Measurements from ENCODE around the gene PRKCG.

PRKCG gene

GRCh38 chr19:53872762-53873161, 9.2 kb upstream of the PRKCG start:
- no peak for DNase-seq (ENCODE audit: low read depth)

GRCh38 chr19:53873773-53874605, 8.0 kb upstream of the PRKCG start:
- DNase-seq (ENCODE audit: low read depth) = no peak

GRCh38 chr19:53874606-53874990, 7.4 kb upstream of the PRKCG start:
- no peak for DNase-seq (ENCODE audit: low read depth)

GRCh38 chr19:53875602-53876325, 6.2 kb upstream of the PRKCG start:
- DNase-seq (ENCODE audit: low read depth) = no peak

GRCh38 chr19:53876651-53877224, 5.3 kb upstream of the PRKCG start:
- no peak for DNase-seq (ENCODE audit: low read depth)

- DNase-seq (ENCODE audit: low read depth) = no peak
These were observed 4.6 kb upstream of the PRKCG start for GRCh38 chr19:53877361-53877766.

- DNase-seq (ENCODE audit: low read depth) = no peak
These were observed 3.2 kb upstream of the PRKCG start for GRCh38 chr19:53878776-53879139.

GRCh38 chr19:53879140-53880081, 2.6 kb upstream of the PRKCG start:
- peak; percentile 85 for DNase-seq (ENCODE audit: low read depth)

GRCh38 chr19:53880711-53881481, 1.1 kb upstream of the PRKCG start:
- no peak for DNase-seq (ENCODE audit: low read depth)

- DNase-seq (ENCODE audit: low read depth) = no peak
These were observed 524 bp downstream of the PRKCG start for GRCh38 chr19:53882391-53883050.

GRCh38 chr19:53883231-53883661, 1.2 kb downstream of the PRKCG start:
- no peak for DNase-seq (ENCODE audit: low read depth)

- no peak for DNase-seq (ENCODE audit: low read depth)
These were observed 1.7 kb downstream of the PRKCG start for GRCh38 chr19:53883741-53884140.

- DNase-seq (ENCODE audit: low read depth) = no peak
These were observed 2.3 kb downstream of the PRKCG start for GRCh38 chr19:53884256-53884655.

GRCh38 chr19:53885036-53885435, 3.0 kb downstream of the PRKCG start:
- DNase-seq (ENCODE audit: low read depth) = no peak

GRCh38 chr19:53892301-53892980, 10.4 kb downstream of the PRKCG start:
- no peak for DNase-seq (ENCODE audit: low read depth)

GRCh38 chr19:53892981-53893325, 11.0 kb downstream of the PRKCG start:
- peak; percentile 32 for DNase-seq (ENCODE audit: low read depth)

GRCh38 chr19:53894707-53895106, 12.7 kb downstream of the PRKCG start:
- DNase-seq (ENCODE audit: low read depth) = no peak

GRCh38 chr19:53896682-53897081, 14.7 kb downstream of the PRKCG start:
- DNase-seq (ENCODE audit: low read depth) = no peak

GRCh38 chr19:53897459-53897858, 15.5 kb downstream of the PRKCG start:
- no peak for DNase-seq (ENCODE audit: low read depth)

- DNase-seq (ENCODE audit: low read depth) = no peak
These were observed 16.2 kb downstream of the PRKCG start for GRCh38 chr19:53898166-53898565.

All from ELR (cell line).